Choroid plexus epithelial cell (primary cell): ENCODE measurements around the gene BIRC3.
A peak's percentile ranks its signal among the peaks of the same experiment; 100 is the strongest.

ENCODE experiments used
- DNase-seq: peaks from one replicate; pipeline ENCODE4 v3.0.0-alpha.2; 2010; ENCODE audit warnings: low read depth
- H3K4me3 ChIP-seq: 2 replicates; pipeline ENCODE4 v1.5.1; 2011; ENCODE audit warnings: low read depth, mild to moderate bottlenecking, control low read depth, low read length, moderate library complexity
- CTCF ChIP-seq: conservative IDR thresholded peaks from 2 replicates; pipeline ENCODE4 v1.5.1; 2011; ENCODE audit warnings: low read depth, mild to moderate bottlenecking, control low read depth, inconsistent platforms, low read length, moderate library complexity

The BIRC3 gene

DNA sequence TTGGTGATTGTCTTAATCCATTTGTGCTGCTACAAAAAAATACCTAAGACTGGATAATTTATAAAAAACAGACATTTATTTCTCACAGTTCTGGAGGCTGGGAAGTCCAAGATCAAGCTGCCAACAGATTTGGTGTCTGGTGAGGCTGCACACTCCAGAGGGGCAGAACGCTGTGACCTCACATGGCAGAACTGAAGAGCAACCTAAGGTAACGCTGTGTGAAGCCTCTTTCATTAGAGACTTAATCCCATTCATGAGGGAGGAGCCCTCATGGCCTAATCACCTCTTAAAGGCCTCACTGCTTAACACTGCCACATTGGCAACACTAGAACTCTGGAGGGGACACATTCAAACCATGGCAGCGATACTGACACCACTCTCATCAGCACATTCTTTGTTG is 42.7 kb upstream of the BIRC3 start:
- DNase-seq, result no peak
- H3K4me3 ChIP-seq, result no peak overlapping the region
- TF ChIP-seq CTCF, result no peak

DNA sequence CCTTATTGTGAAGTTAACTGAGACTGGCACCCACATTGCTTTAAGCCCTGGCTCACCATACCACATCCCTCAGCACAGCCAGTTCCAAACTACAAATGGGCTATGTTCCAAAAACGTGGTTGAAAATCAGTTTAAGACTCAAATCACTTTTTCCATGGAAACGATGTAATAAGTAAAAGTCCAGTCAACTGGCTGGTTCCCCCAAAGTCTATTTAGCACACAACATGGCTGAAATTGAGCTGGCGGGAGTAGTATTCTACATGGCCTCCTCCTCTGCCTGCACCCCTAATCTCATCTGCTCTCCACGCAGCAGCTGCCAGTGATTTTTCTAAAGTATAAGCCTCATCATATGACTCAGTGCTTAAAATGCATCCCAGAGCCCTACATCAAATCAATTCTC is 40.9 kb upstream of the BIRC3 start:
- peak; percentile 50 for DNase-seq
- TF ChIP-seq CTCF, result no peak
- H3K4me3 ChIP-seq, result no peak overlapping the region

GRCh38 chr11:102276783-102277182 is 40.5 kb upstream of the BIRC3 start:
- DNase-seq, result no peak
- H3K4me3 ChIP-seq, result no peak overlapping the region
- no peak for TF ChIP-seq CTCF

DNA sequence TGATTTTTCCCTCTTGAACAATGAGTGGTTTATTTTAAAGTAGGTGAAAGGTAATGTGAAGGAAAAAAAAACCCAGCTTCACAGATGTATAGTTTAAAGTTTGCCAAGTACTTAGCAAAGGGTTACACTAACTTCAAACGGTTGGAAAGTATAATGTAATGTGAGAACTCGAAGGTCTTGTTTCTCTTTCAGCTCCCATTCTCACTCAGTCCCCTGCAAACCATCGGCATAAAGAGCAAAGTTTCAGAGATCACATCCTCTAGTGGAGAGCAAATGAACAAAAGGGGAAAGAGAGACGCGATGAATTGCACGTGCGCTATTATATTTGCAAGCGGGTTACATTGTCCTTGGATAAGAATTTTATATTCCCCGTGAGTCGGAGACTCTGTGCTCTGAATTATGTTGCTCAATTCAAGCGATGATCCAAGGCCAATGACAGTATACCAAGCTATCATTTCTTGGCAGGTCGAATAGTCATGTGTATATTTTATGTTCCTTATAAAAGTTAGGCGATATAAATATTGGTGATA is 37.6 kb upstream of the BIRC3 start:
- H3K4me3 ChIP-seq, result peak overlapping the region; percentile 40
- peak; percentile 57 for TF ChIP-seq CTCF
- DNase-seq, result peak; percentile 86

- DNase-seq, result no peak
- no peak for TF ChIP-seq CTCF
- H3K4me3 ChIP-seq, result no peak overlapping the region
Observed at GRCh38 chr11:102280245-102280833, 36.9 kb upstream of the BIRC3 start.

DNA sequence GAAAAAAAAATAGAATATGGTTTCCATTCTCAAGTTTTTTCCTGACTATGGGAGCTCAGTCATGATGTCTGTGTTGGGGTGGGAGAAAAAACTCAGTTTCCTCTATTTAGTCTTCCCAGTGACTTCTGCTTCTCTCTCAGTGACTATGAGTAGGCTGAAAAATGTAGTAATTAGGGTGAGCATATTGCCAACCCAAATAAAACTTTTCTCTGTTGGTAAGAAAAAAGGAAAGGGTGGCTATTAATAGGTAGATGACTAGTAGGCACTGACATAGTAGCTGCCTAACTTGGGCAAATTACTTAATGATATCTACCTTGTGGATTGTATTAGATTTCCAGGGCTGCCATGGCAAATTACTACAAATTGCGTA is 34.2 kb upstream of the BIRC3 start:
- DNase-seq, result no peak
- no peak for TF ChIP-seq CTCF

GRCh38 chr11:102284008-102284407 is 33.3 kb upstream of the BIRC3 start:
- no peak for DNase-seq
- TF ChIP-seq CTCF, result no peak
- no peak overlapping the region for H3K4me3 ChIP-seq

More for the DNA sequence above, 34.2 kb upstream of the BIRC3 start:
- no peak overlapping the region for H3K4me3 ChIP-seq
